ENCODE measurements around the gene TMEM97. TPM values are rescaled to one million over a fixed set of nuclear protein-coding genes. Genes with fewer than 3 reads are reported as not detected.

The TMEM97 gene
- total and polyA plus RNA-seq, 4 experiments from 2014 or later, result 2.4 to 6.2 (median 4.1) TPM

DNA sequence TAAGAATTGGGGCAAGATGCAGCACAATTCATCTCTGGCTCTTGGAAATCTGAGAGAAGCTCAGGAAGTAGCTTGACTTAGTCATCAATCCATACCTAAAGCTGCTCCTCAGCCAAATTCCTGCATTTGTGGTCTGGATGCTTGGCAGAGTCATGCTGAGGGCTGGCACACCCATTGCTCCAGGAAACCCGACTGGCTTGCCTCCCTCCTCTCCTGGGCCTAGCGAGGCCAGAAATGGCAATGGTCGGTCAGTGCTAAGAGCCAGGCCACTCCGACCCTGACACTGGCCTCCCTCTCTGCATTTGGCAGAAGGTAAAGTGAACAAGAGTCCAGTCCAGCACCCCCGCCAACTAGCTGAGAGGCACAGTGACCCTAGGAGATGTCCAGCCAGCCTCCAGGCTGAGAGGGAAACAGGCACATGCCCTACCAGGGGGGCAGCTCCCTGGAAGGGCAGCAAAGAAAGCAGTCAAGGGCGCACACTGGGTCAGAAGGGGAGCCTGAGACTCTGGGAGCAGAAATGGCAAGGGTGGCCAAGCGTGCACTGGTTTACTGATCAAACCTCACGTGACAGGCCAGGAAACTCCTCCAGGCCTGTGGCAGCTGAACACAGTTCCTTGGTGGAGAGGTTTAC is 28.4 kb downstream of the TMEM97 start:
- H3K9me3 Mint-ChIP-seq, result no peaks in the 10 kb centered on the region
- intact Hi-C loops (cut with micrococcal nuclease), result no loop called here
- POLR2A ChIA-PET (ENCODE audit: partially characterized antibody), result interaction anchor here (1.1 to 3.8 kb wide), 4 partner anchors 8 to 12 kb away, joined by 3 to 21 read pairs (median 10); partner anchors contain the start of genes IFT20, POLDIP2 and TNFAIP1

DNA sequence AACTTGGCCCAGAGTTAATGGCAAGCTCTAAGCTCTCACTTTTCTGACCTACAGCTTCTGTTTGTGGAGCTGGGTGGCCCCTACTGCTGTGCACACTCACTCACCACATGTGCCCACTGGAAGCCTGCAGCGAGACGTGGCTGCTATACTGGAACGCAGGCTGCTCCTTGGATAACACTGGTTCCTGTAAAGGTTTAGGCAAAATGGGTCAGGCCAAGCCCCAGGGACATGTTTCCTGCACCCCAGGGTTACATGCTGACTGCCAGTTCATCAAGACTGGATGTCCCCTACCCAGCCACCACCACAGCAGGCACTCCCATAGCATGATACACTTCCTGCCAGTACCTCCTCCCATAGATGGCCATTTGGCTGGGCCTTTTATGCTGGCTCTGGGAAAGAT is 30.0 kb downstream of the TMEM97 start:
- Mint-ChIP-seq H3K27ac (peak overlapping the region in 1 of 7 donors; percentile 46), H3K9me3 (no peaks in the 10 kb centered on the region), H3K36me3 (peaks cover 53 to 80% of the 10 kb centered on the region in 2 donors), H3K4me3 (no peak overlapping the region), H3K27me3 (no peaks in the 10 kb centered on the region), H3K4me1 (no peaks in the 10 kb centered on the region)
- H3K4me3 ChIP-seq (ENCODE audit: low read length in 2 of 2), result no peak overlapping the region
- intact Hi-C loops (cut with micrococcal nuclease), result no loop called here
- H3K27me3 ChIP-seq (ENCODE audit: insufficient read depth, low read length), result no peaks in the 10 kb centered on the region
- CTCF ChIA-PET (ENCODE audit: partially characterized antibody), result interaction anchor here (0.9 kb wide), 1 partner anchor 543 kb away, joined by 3 read pairs; no protein-coding TSS in a partner anchor
- H3K36me3 ChIP-seq (ENCODE audit: insufficient read depth, low read length), result peaks cover 72% of the 10 kb centered on the region
- no peak for DNase-seq
- H3K4me1 ChIP-seq (ENCODE audit: insufficient read depth, low read length), result no peaks in the 10 kb centered on the region
- POLR2A ChIA-PET (ENCODE audit: partially characterized antibody), result no interaction called here
- H3K27ac ChIP-seq (ENCODE audit: low read depth, low read length), result no peak overlapping the region
- H3K9me3 ChIP-seq (ENCODE audit: control insufficient read depth in 1 of 2, low read length in 2 of 2), result no peaks in the 10 kb centered on the region

More for the DNA sequence above, 28.4 kb downstream of the TMEM97 start:
- CTCF ChIA-PET (ENCODE audit: partially characterized antibody), result interaction anchor here (1.0 to 1.2 kb wide), 2 partner anchors 9 to 37 kb away, joined by 3 to 4 read pairs; no protein-coding TSS in a partner anchor
- Mint-ChIP-seq H3K27ac (peak overlapping the region in 2 of 7 donors; percentile 29 to 48), H3K36me3 (peaks cover 53 to 80% of the 10 kb centered on the region in 2 donors), H3K4me3 (no peak overlapping the region), H3K27me3 (no peaks in the 10 kb centered on the region), H3K4me1 (no peaks in the 10 kb centered on the region)
- no peaks in the 10 kb centered on the region for H3K9me3 ChIP-seq (ENCODE audit: control insufficient read depth in 1 of 2, low read length in 2 of 2)
- H3K4me1 ChIP-seq (ENCODE audit: insufficient read depth, low read length), result no peaks in the 10 kb centered on the region
- no peak overlapping the region for H3K4me3 ChIP-seq (ENCODE audit: low read length in 2 of 2)
- H3K27ac ChIP-seq (ENCODE audit: low read depth, low read length), result no peak overlapping the region
- H3K27me3 ChIP-seq (ENCODE audit: insufficient read depth, low read length), result no peaks in the 10 kb centered on the region
- H3K36me3 ChIP-seq (ENCODE audit: insufficient read depth, low read length), result peaks cover 74% of the 10 kb centered on the region
- no peak for DNase-seq

- no peaks in the 10 kb centered on the region for H3K27me3 ChIP-seq (ENCODE audit: insufficient read depth, low read length)
- H3K4me1 Mint-ChIP-seq, result peaks cover 0 to 7% (median 2%) of the 10 kb centered on the region in 4 donors
- H3K4me1 ChIP-seq (ENCODE audit: insufficient read depth, low read length), result no peaks in the 10 kb centered on the region
- H3K27ac Mint-ChIP-seq, result no peak overlapping the region
- peaks cover 69% of the 10 kb centered on the region for H3K36me3 ChIP-seq (ENCODE audit: insufficient read depth, low read length)
- H3K36me3 Mint-ChIP-seq, result peaks cover 57 to 73% of the 10 kb centered on the region in 2 donors
- intact Hi-C loops (cut with micrococcal nuclease), result no loop called here
- CTCF ChIA-PET (ENCODE audit: partially characterized antibody), result no interaction called here
- no peaks in the 10 kb centered on the region for H3K9me3 Mint-ChIP-seq
- no peak for DNase-seq
- H3K27ac ChIP-seq (ENCODE audit: low read depth, low read length), result no peak overlapping the region
- H3K4me3 ChIP-seq (ENCODE audit: low read length in 2 of 2), result no peak overlapping the region
- no peaks in the 10 kb centered on the region for H3K27me3 Mint-ChIP-seq
- H3K9me3 ChIP-seq (ENCODE audit: control insufficient read depth in 1 of 2, low read length in 2 of 2), result no peaks in the 10 kb centered on the region
- POLR2A ChIA-PET (ENCODE audit: partially characterized antibody), result interaction anchor here (0.8 to 2.1 kb wide), 2 partner anchors 15 to 471 kb away, joined by 3 to 7 read pairs; partner anchors contain the start of genes IFT20 and TNFAIP1
- H3K4me3 Mint-ChIP-seq, result no peak overlapping the region
These were observed 31.3 kb downstream of the TMEM97 start for GRCh38 chr17:28350271-28350670.

GRCh38 chr17:28357061-28357900 is 38.3 kb downstream of the TMEM97 start, which contains the start of gene POLDIP2:
POLDIP2 (minus strand) TSS chr17:28357527; CDS start chr17:28357448, 79 bp downstream.
- Mint-ChIP-seq H3K4me1 (peaks cover 18 to 36% (median 26%) of the 10 kb centered on the region in 4 donors), H3K36me3 (peaks cover 44 to 52% of the 10 kb centered on the region in 2 donors), H3K9me3 (no peaks in the 10 kb centered on the region), H3K27ac (peak within 1 kb of the TSS; percentile 93 to 97 (median 96)), H3K4me3 (peak within 1 kb of the TSS; percentile 92 to 98 (median 95)), H3K27me3 (no peaks in the 10 kb centered on the region)
- peaks cover 24% of the 10 kb centered on the region for H3K4me1 ChIP-seq (ENCODE audit: insufficient read depth, low read length)
- DNase-seq, result peak; percentile 95 to 96 (median 96)
- CTCF ChIA-PET (ENCODE audit: partially characterized antibody), result interaction anchor here (1.0 to 2.1 kb wide), 5 partner anchors 10 to 106 kb away, joined by 3 to 17 read pairs (median 4); partner anchors contain the start of genes IFT20 and TNFAIP1
- H3K4me3 ChIP-seq (ENCODE audit: low read length in 2 of 2), result peak within 1 kb of the TSS; percentile 67 to 90
- intact Hi-C loops (cut with micrococcal nuclease), result loop anchor here (1.0 kb wide), 5 partner anchors 14 to 316 kb away; partner anchors contain the start of genes IFT20, SARM1, TMEM97 and TNFAIP1
- no peaks in the 10 kb centered on the region for H3K9me3 ChIP-seq (ENCODE audit: control insufficient read depth in 1 of 2, low read length in 2 of 2)
- POLR2A ChIA-PET (ENCODE audit: partially characterized antibody), result interaction anchor here (0.6 to 5.6 kb wide), 24 partner anchors 11 to 595 kb away, joined by 3 to 130 read pairs (median 4); partner anchors contain the start of genes IFT20, LYRM9, NEK8 and PIGS
- no peaks in the 10 kb centered on the region for H3K27me3 ChIP-seq (ENCODE audit: insufficient read depth, low read length)
- peaks cover 50% of the 10 kb centered on the region for H3K36me3 ChIP-seq (ENCODE audit: insufficient read depth, low read length)
- peak within 1 kb of the TSS; percentile 85 for H3K27ac ChIP-seq (ENCODE audit: low read depth, low read length)

- DNase-seq, result no peak
- Histone ChIP-seq H3K4me3 (ENCODE audit: low read length in 2 of 2) (peak overlapping the region; percentile 67 to 90), H3K27ac (ENCODE audit: low read depth, low read length) (peak overlapping the region; percentile 85), H3K36me3 (ENCODE audit: insufficient read depth, low read length) (peaks cover 53% of the 10 kb centered on the region), H3K4me1 (ENCODE audit: insufficient read depth, low read length) (peaks cover 24% of the 10 kb centered on the region), H3K27me3 (ENCODE audit: insufficient read depth, low read length) (no peaks in the 10 kb centered on the region), H3K9me3 (ENCODE audit: control insufficient read depth in 1 of 2, low read length in 2 of 2) (no peaks in the 10 kb centered on the region)
- intact Hi-C loops (cut with micrococcal nuclease), result loop anchor here (1.0 kb wide), 5 partner anchors 13 to 317 kb away; partner anchors contain the start of genes IFT20, SARM1, TMEM97 and TNFAIP1
- Mint-ChIP-seq H3K9me3 (no peaks in the 10 kb centered on the region), H3K36me3 (peaks cover 41 to 52% of the 10 kb centered on the region in 2 donors), H3K27me3 (no peaks in the 10 kb centered on the region), H3K4me3 (peak overlapping the region; percentile 92 to 98 (median 95)), H3K27ac (peak overlapping the region; percentile 93 to 97 (median 96)), H3K4me1 (peaks cover 18 to 36% (median 26%) of the 10 kb centered on the region in 4 donors)
- CTCF ChIA-PET (ENCODE audit: partially characterized antibody), result interaction anchor here (0.9 to 2.1 kb wide), 6 partner anchors 9 to 107 kb away, joined by 3 to 17 read pairs (median 4); partner anchors contain the start of genes IFT20, SARM1, TNFAIP1 and VTN
- POLR2A ChIA-PET (ENCODE audit: partially characterized antibody), result interaction anchor here (0.7 to 5.6 kb wide), 19 partner anchors 11 to 594 kb away, joined by 3 to 130 read pairs (median 4); partner anchors contain the start of genes IFT20, LYRM9, NEK8 and PIGS
These were observed 38.8 kb downstream of the TMEM97 start for GRCh38 chr17:28357901-28358197.

DNA sequence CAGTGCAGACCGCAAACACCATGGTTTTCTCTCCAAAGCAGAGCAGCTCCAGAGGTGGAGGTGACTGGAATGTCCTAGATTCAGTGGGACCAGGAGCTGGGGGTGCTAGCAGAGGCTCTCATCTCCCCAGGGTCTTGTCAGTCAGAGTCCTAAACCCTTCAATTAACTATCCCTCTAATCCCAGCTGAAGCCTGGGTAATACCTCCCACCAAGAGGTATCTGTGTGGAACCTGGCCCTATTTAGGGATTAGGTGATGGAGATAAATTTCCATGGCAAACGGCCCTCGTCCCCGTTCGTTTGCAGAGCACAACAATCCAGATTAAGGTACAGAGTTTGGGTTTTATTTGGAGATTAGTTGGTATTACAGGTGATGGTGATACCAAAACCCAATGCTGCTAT is 44.2 kb downstream of the TMEM97 start:
- Mint-ChIP-seq H3K27me3 (no peaks in the 10 kb centered on the region), H3K36me3 (peaks cover 24 to 36% of the 10 kb centered on the region in 2 donors)
- CTCF ChIA-PET (ENCODE audit: partially characterized antibody), result interaction anchor here (2.0 kb wide), 1 partner anchor 54 kb away, joined by 7 read pairs; no protein-coding TSS in a partner anchor

More for the DNA sequence above, 44.2 kb downstream of the TMEM97 start:
- POLR2A ChIA-PET (ENCODE audit: partially characterized antibody), result interaction anchor here (0.6 kb wide), 1 partner anchor 21 kb away, joined by 3 read pairs; no protein-coding TSS in a partner anchor
- Histone ChIP-seq H3K9me3 (ENCODE audit: control insufficient read depth in 1 of 2, low read length in 2 of 2) (no peaks in the 10 kb centered on the region), H3K27me3 (ENCODE audit: insufficient read depth, low read length) (no peaks in the 10 kb centered on the region), H3K4me3 (ENCODE audit: low read length in 2 of 2) (no peak overlapping the region), H3K4me1 (ENCODE audit: insufficient read depth, low read length) (peaks cover 7% of the 10 kb centered on the region), H3K36me3 (ENCODE audit: insufficient read depth, low read length) (peaks cover 39% of the 10 kb centered on the region), H3K27ac (ENCODE audit: low read depth, low read length) (no peak overlapping the region)
- H3K4me1 Mint-ChIP-seq, result peaks cover 3 to 9% (median 6%) of the 10 kb centered on the region in 4 donors
- no peaks in the 10 kb centered on the region for H3K9me3 Mint-ChIP-seq
- DNase-seq, result no peak
- intact Hi-C loops (cut with micrococcal nuclease), result no loop called here
- H3K4me3 Mint-ChIP-seq, result no peak overlapping the region
- no peak overlapping the region for H3K27ac Mint-ChIP-seq
